Prostate gland (tissue), 2 donors: ENCODE measurements around the gene LRRC63.

ENCODE experiments used
- CTCF ChIP-seq, 4 experiments: fragments of 200-600 bp in 2 of 4; fragments of 450-650 bp in 2 of 4; sonication (generic) in 2 of 4; IDR thresholded peaks; 1 replicate in 3 of 4; 2 replicates in 1 of 4; pipeline ENCODE4 v1.5.1; 2016 to 2019; ENCODE audit warnings: antibody characterized with exemption in 4 of 4, mild to moderate bottlenecking in 2 of 4, moderate library complexity in 2 of 4
- POLR2A ChIP-seq: fragments of 450-650 bp; IDR thresholded peaks from one replicate; pipeline ENCODE4 v1.6.1; 2016; ENCODE audit warnings: antibody characterized with exemption, mild to moderate bottlenecking

GRCh38 chr13:46315036-46315435 is 103.3 kb downstream of the LRRC63 start:
- no peak for TF ChIP-seq CTCF (IDR thresholded peaks at IDR 0.05)
- no peak for TF ChIP-seq POLR2A
